ENCODE results near the gene MIXL1.

The MIXL1 gene

GRCh38 chr1:226223157-226223785 is at the start of gene MIXL1:
MIXL1 (plus strand) TSS chr1:226223664; CDS start chr1:226223682, 18 bp downstream.
- no peaks in the 10 kb centered on the region for H3K79me2 ChIP-seq (ENCODE audit: low read length)
- no peak for TF ChIP-seq EZH2phosphoT487 (IDR thresholded peaks at IDR 0.05; ENCODE audit: low read depth)
- TF ChIP-seq, protein P1, sequence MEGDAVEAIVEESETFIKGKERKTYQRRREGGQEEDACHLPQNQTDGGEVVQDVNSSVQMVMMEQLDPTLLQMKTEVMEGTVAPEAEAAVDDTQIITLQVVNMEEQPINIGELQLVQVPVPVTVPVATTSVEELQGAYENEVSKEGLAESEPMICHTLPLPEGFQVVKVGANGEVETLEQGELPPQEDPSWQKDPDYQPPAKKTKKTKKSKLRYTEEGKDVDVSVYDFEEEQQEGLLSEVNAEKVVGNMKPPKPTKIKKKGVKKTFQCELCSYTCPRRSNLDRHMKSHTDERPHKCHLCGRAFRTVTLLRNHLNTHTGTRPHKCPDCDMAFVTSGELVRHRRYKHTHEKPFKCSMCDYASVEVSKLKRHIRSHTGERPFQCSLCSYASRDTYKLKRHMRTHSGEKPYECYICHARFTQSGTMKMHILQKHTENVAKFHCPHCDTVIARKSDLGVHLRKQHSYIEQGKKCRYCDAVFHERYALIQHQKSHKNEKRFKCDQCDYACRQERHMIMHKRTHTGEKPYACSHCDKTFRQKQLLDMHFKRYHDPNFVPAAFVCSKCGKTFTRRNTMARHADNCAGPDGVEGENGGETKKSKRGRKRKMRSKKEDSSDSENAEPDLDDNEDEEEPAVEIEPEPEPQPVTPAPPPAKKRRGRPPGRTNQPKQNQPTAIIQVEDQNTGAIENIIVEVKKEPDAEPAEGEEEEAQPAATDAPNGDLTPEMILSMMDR (IDR thresholded peaks at IDR 0.05; ENCODE audit: low read depth, low read length), result no peak
- peaks cover 3% of the 10 kb centered on the region for H3K36me3 ChIP-seq (replicated peaks; ENCODE audit: low read depth, low read length)
- peak within 1 kb of the TSS; percentile 77 for H2AFZ ChIP-seq (ENCODE audit: low read depth, low read length)
- H3K27me3 ChIP-seq (ENCODE audit: low read depth, low read length), result no peaks in the 10 kb centered on the region
- H4K20me1 ChIP-seq (ENCODE audit: insufficient read depth, low read length), result no peaks in the 10 kb centered on the region
- H3K9ac ChIP-seq (ENCODE audit: low read length), result peak within 1 kb of the TSS; percentile 49
- peak within 1 kb of the TSS; percentile 83 for H3K4me3 ChIP-seq (ENCODE audit: low read length)
- peaks cover 3% of the 10 kb centered on the region for H3K4me1 ChIP-seq (ENCODE audit: low read length)
- H3K9me3 ChIP-seq (ENCODE audit: insufficient read depth, low read length), result no peaks in the 10 kb centered on the region
- H3K4me2 ChIP-seq (ENCODE audit: low read length), result peak within 1 kb of the TSS; percentile 77
- no peak within 1 kb of the TSS for H3K27ac ChIP-seq (ENCODE audit: low read length)

DNA sequence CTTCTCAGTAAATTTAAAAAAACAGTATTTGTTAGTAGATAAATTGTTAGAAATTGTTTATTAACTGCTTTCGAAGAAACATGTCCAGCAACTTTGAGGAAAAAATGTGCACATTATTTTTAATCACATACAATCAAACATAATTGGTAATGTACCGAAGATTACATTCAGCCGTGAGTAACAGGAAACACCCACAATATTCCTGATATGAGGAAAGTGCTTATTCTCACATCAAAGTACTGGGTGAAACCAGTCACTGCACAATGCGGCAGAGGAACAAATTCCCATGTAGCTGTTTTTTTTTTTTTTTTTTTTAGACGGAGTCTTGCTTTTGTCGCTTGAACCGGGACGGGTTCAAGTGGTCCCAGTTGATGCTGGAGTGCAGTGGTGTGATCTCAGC is 46.6 kb upstream of the MIXL1 start:
- Histone ChIP-seq H2AFZ (ENCODE audit: low read depth, low read length) (no peak overlapping the region), H3K27ac (ENCODE audit: low read length) (no peak overlapping the region), H3K9me3 (ENCODE audit: insufficient read depth, low read length) (no peaks in the 10 kb centered on the region), H3K4me2 (ENCODE audit: low read length) (no peak overlapping the region), H4K20me1 (ENCODE audit: insufficient read depth, low read length) (peaks cover 50% of the 10 kb centered on the region), H3K79me2 (ENCODE audit: low read length) (peaks cover 92% of the 10 kb centered on the region), H3K4me1 (ENCODE audit: low read length) (no peaks in the 10 kb centered on the region), H3K36me3 (replicated peaks; ENCODE audit: low read depth, low read length) (peaks cover 16% of the 10 kb centered on the region), H3K27me3 (ENCODE audit: low read depth, low read length) (no peaks in the 10 kb centered on the region), H3K4me3 (ENCODE audit: low read length) (no peak overlapping the region), H3K9ac (ENCODE audit: low read length) (no peak overlapping the region)
- TF ChIP-seq EZH2phosphoT487 (IDR thresholded peaks at IDR 0.05; ENCODE audit: low read depth), result no peak
- TF ChIP-seq, protein P1 (IDR thresholded peaks at IDR 0.05; ENCODE audit: low read depth, low read length), result no peak

DNA sequence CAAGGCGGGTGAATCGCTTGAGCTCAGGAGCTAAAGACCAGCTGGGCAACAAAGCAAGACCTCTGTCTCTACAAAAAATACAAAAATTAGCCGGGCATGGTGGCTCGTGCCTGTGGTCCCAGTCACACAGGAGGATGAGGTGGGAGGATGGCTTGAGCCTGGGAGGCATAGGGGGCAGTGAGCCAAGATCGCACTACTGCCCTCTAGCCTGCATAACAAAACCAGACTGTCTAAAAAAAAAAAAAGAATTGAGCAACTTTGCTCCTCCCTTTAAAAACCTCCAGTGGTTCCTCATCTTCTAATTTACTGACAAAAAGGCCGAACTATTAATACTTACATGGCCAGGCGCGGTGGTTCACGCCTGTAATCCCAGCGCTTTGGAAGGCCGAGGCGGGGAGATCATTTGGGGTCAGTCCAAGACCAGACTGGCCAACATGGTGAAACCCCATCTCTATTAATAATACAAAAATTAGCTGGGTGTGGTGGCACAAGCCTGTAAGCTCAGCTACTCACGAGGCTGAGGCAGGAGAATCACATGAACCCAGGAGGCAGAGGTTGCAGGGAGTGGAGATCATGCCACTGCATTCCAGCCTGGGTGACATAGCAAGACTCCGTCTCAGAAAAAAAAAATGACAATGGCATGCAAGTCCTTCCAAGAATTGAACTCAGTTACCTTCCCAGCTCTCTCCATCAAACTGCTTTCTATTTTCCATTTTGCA is 41.3 kb upstream of the MIXL1 start:
- no peak overlapping the region for H3K4me3 ChIP-seq (ENCODE audit: low read length)
- peaks cover 90% of the 10 kb centered on the region for H3K79me2 ChIP-seq (ENCODE audit: low read length)
- peaks cover 9% of the 10 kb centered on the region for H3K4me1 ChIP-seq (ENCODE audit: low read length)
- no peak overlapping the region for H3K9ac ChIP-seq (ENCODE audit: low read length)
- peaks cover 17% of the 10 kb centered on the region for H3K36me3 ChIP-seq (replicated peaks; ENCODE audit: low read depth, low read length)
- TF ChIP-seq, protein P1 (IDR thresholded peaks at IDR 0.05; ENCODE audit: low read depth, low read length), result peak; percentile 33
- no peak for TF ChIP-seq EZH2phosphoT487 (IDR thresholded peaks at IDR 0.05; ENCODE audit: low read depth)
- H2AFZ ChIP-seq (ENCODE audit: low read depth, low read length), result no peak overlapping the region
- peaks cover 63% of the 10 kb centered on the region for H4K20me1 ChIP-seq (ENCODE audit: insufficient read depth, low read length)
- no peaks in the 10 kb centered on the region for H3K27me3 ChIP-seq (ENCODE audit: low read depth, low read length)
- H3K27ac ChIP-seq (ENCODE audit: low read length), result no peak overlapping the region
- H3K4me2 ChIP-seq (ENCODE audit: low read length), result no peak overlapping the region
- no peaks in the 10 kb centered on the region for H3K9me3 ChIP-seq (ENCODE audit: insufficient read depth, low read length)
